Activated CD8-positive, alpha-beta T cell treated with anti-CD3 and anti-CD28 coated beads for 36 hours (primary cell): ENCODE data around the gene GMCL2. TPM values are rescaled to one million over a fixed set of nuclear protein-coding genes. Genes with fewer than 3 reads are reported as not detected.

ENCODE experiments used
- ATAC-seq: fragments of 200-7000 bp; cut with Tn5 transposase; one replicate; pipeline ENCODE4 v1.10.0; 2021; ENCODE audit warnings: mild to moderate bottlenecking, moderate library complexity
- CTCF ChIA-PET: fragments of 350-600 bp; sonication (Branson Sonifier 250); formaldehyde crosslinking; loops from one replicate; lab custom pipeline; 2021; ENCODE audit warnings: antibody characterized with exemption; lab: Charles Lee
- POLR2A ChIA-PET: fragments of 350-600 bp; sonication (Branson Sonifier 250); formaldehyde crosslinking; loops from one replicate; lab custom pipeline; 2021; ENCODE audit warnings: antibody characterized with exemption; lab: Charles Lee
- DNase-seq: peaks from one replicate; pipeline ENCODE4 v3.0.0-alpha.2; 2020
- H3K27ac Mint-ChIP-seq: one replicate; pipeline ENCODE4 v1.8.0; 2021; ENCODE audit warnings: mild to moderate bottlenecking, mixed read lengths
- H3K27me3 Mint-ChIP-seq: one replicate; pipeline ENCODE4 v1.8.0; 2021; ENCODE audit warnings: mixed read lengths
- H3K36me3 Mint-ChIP-seq: one replicate; pipeline ENCODE4 v1.8.0; 2021; ENCODE audit warnings: low read depth, mixed read lengths
- H3K4me1 Mint-ChIP-seq: one replicate; pipeline ENCODE4 v1.8.0; 2021; ENCODE audit warnings: low read depth, mixed read lengths
- H3K4me3 Mint-ChIP-seq: one replicate; pipeline ENCODE4 v1.8.0; 2021; ENCODE audit warnings: mild to moderate bottlenecking, moderate library complexity, mixed read lengths
- H3K9me3 Mint-ChIP-seq: one replicate; pipeline ENCODE4 v1.8.0; 2021; ENCODE audit warnings: mixed read lengths
- CTCF ChIP-seq: fragments of 200-600 bp; IDR thresholded peaks from one replicate; pipeline ENCODE4 v1.8.0; 2022; ENCODE audit warnings: antibody characterized with exemption, mild to moderate bottlenecking
- intact Hi-C: fragments of 100-400 bp; cut with micrococcal nuclease; formaldehyde crosslinking; loops from one replicate; pipeline ENCODE4 v1.10.0; 2022
- total RNA-seq, 2 experiments: library from RNA; stranded (reverse); gene quantifications; one replicate each; pipeline ENCODE4 v1.2.3, GENCODE V29; 2021

The GMCL2 gene
- total RNA-seq, 2 experiments from 2014 or later: not detected

- Mint-ChIP-seq H3K27me3 (no peaks in the 10 kb centered on the region), H3K4me1 (peaks cover 7% of the 10 kb centered on the region), H3K4me3 (no peak overlapping the region), H3K27ac (no peak overlapping the region), H3K9me3 (no peaks in the 10 kb centered on the region), H3K36me3 (no peaks in the 10 kb centered on the region)
- ATAC-seq: no peak
- ChIA-PET CTCF (interaction anchor here (1.1 to 1.4 kb wide), 2 partner anchors 17 to 112 kb away, joined by 3 to 4 read pairs; no protein-coding TSS in a partner anchor), POLR2A (interaction anchor here (2.3 kb wide), 1 partner anchor 18 kb away, joined by 7 read pairs; the partner anchor contains the start of gene HNRNPAB)
- TF ChIP-seq CTCF: no peak
- intact Hi-C loops: no loop called here
- no peak for DNase-seq
These were observed 744 bp downstream of the GMCL2 start for GRCh38 chr5:178186427-178186826.

- peak; percentile 53 for ATAC-seq
- TF ChIP-seq CTCF: no peak
- Mint-ChIP-seq H3K4me1 (peaks cover 7% of the 10 kb centered on the region), H3K4me3 (no peak overlapping the region), H3K9me3 (no peaks in the 10 kb centered on the region), H3K27ac (peak overlapping the region; percentile 63), H3K27me3 (peaks cover 2% of the 10 kb centered on the region), H3K36me3 (no peaks in the 10 kb centered on the region)
- POLR2A ChIA-PET: interaction anchor here (0.6 kb wide), 1 partner anchor 8 kb away, joined by 3 read pairs; no protein-coding TSS in a partner anchor
- intact Hi-C loops: no loop called here
- DNase-seq: no peak
- CTCF ChIA-PET: interaction anchor here (3.5 kb wide), 1 partner anchor 107 kb away, joined by 14 read pairs; no protein-coding TSS in a partner anchor
These were observed 4.9 kb downstream of the GMCL2 start for GRCh38 chr5:178182158-178182876.

- POLR2A ChIA-PET: interaction anchor here (0.8 to 1.1 kb wide), 4 partner anchors 24 to 49 kb away, joined by 3 to 5 read pairs (median 4); partner anchors contain the start of gene HNRNPAB
- intact Hi-C loops: no loop called here
- Mint-ChIP-seq H3K27me3 (peaks cover 2% of the 10 kb centered on the region), H3K9me3 (no peaks in the 10 kb centered on the region), H3K4me1 (peaks cover 7% of the 10 kb centered on the region), H3K4me3 (no peak overlapping the region), H3K27ac (no peak overlapping the region), H3K36me3 (no peaks in the 10 kb centered on the region)
- TF ChIP-seq CTCF: no peak
- CTCF ChIA-PET: interaction anchor here (1.8 kb wide), 1 partner anchor 105 kb away, joined by 5 read pairs; no protein-coding TSS in a partner anchor
- DNase-seq: no peak
- ATAC-seq: no peak
These were observed 6.9 kb downstream of the GMCL2 start for GRCh38 chr5:178180141-178180863.

- Mint-ChIP-seq H3K9me3 (no peaks in the 10 kb centered on the region), H3K27me3 (peaks cover 2% of the 10 kb centered on the region), H3K27ac (no peak overlapping the region), H3K4me3 (no peak overlapping the region), H3K4me1 (peaks cover 7% of the 10 kb centered on the region), H3K36me3 (no peaks in the 10 kb centered on the region)
- ChIA-PET CTCF (interaction anchor here (1.4 kb wide), 1 partner anchor 102 kb away, joined by 3 read pairs; no protein-coding TSS in a partner anchor), POLR2A (interaction anchor here (1.9 kb wide), 1 partner anchor 27 kb away, joined by 7 read pairs; the partner anchor contains the start of gene HNRNPAB)
- no peak for TF ChIP-seq CTCF
- DNase-seq: no peak
- intact Hi-C loops: no loop called here
- no peak for ATAC-seq
These were observed 9.6 kb downstream of the GMCL2 start for GRCh38 chr5:178177569-178177968.
